Measurements from ENCODE around the gene ARHGAP10.
"Not testable (repeated sequence)": the region's sequence is repeated elsewhere in the genome, so short reads cannot be mapped to it uniquely, and the experiment has no call there.

Gene ARHGAP10

DNA sequence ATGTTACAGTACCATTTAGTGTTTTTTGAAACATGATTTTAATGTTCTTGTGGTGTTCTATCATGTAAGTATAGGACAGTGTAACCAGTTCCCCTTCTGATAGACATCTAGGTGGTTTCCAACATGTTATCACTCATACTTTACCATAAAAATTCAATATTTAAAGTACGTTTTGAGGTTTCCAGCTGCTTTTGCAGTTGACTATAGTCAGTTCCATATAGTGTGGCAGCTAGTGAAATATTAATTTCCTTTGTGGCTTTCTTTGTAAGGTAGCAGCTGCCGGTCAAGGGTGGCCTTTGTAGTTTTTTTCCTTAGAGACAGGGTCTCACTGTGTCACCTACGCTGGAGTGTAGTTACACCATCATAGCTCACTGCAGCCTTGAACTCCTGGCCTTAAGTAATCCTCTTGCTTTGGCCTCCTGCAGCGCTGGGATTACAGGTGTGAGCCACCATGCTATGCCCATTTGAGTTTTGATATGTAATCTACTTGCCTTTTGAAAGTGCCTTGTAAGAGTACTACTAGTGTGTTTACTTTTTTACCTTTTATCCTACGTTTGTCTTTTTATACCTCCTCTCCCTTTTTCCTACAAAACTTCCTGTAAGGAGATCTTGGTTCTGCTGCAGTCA, 63.0 kb downstream of the ARHGAP10 start:
- DNase-seq: no peak

DNA sequence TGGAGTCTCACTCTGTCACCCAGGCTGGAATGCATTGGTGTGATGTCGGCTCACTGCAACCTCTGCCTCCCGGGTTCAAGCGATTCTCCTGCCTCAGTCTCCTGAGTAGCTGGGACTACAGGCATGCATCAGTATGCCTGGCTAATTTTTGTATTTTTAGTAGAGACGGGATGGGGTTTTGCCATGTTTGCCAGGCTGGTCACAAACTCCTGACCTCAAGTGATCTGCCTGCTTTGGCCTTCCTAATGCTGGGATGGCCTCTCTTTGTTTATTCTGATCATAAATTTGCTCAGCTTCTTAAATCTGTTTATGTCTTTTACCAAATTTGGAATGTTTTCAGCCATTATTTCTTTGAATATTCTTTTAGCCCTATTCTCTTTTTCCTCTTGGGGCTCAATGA, 67.2 kb downstream of the ARHGAP10 start:
- DNase-seq: not testable (repeated sequence)

DNA sequence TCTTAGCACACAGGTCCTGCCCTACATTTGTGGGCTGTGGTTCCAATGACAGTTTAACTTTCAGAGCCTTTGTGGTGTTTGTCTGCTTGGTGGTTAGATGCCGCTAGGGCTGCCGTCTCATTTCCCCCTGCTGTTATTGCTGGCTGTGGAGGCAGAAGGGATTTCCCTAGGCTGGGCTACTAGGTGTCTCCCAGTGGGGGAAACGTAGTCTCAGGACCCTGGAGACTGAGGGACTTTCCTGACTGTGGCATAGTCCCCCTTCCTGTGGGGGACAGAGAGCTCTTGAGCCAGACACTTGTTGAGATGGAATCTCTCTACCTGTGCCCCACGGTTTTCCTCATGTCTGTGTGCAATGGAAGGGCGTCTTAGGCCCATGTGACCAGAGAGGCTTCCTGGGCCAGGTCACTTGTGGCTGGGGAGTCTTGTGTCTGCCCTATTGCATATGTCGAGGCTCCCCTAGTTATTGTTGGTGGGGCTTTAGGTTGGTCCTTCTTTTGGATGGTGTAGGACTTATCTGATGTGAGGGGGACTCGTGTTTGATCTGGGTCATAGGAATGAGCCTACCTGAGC, 68.2 kb downstream of the ARHGAP10 start:
- DNase-seq: no peak

DNA sequence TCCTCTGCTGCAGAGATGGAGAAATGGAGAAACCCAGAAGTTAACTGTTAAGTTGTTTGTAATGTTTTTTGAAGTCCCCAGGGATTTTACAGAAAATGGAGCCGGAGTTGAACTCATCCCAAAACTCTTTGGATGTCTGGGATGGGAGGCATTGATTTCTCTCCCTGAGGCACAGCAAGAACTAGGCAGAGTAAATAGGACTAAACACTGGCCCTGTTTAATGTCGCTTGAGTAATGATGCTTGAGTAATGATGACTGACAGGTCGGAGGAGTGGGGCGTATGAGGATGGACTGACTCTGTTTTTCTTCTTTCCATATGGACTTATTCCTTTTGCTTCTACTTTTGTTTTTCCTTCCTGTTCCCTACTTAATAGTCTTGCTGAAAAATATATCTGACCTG, 69.9 kb downstream of the ARHGAP10 start:
- no peak for DNase-seq

DNA sequence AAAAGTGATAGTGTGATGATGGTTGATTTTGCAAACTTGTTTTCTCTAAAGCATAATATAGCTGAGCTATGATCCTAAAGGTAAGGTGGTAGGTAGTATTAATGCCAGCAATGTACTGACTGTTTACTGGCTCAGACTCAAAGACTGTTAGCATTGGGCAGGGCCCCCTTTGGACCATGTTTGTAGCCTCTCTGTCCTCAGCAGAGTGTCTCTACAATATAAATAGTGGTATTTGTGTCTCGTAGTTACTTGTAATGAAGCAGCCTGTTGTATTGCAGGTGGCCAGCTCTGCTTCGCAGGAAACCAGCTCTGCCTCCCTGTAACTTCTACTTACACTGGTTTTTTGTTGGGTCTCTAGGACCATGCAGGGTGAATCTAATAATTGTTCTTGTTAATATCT, 70.5 kb downstream of the ARHGAP10 start:
- no peak for DNase-seq

GRCh38 chr4:147805946-147806345, 74.1 kb downstream of the ARHGAP10 start:
- DNase-seq: no peak

- no peak for DNase-seq
Measured at GRCh38 chr4:147808447-147808846, 76.6 kb downstream of the ARHGAP10 start.

DNA sequence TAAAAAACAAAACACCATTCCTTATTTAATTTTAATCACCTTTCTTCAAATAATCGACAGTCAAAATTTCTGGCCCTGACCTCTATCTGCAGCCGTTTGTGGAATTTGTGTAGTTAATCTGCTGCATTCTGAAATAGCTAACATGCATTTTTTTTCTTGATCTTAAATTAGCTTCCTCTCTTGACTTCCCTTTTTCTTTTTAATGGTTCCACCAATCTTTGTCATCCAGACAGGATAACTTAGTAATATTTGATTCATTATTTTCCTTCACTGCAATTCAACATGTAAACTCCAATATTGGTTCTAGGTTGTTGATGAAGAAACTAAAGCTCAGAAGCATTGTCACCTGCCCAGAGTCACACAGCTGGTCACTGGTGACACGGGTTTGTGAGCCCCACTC, 77.3 kb downstream of the ARHGAP10 start:
- DNase-seq: no peak

GRCh38 chr4:147811878-147812277, 80.0 kb downstream of the ARHGAP10 start:
- DNase-seq: no peak

- DNase-seq: no peak
Measured at GRCh38 chr4:147813109-147813773, 81.4 kb downstream of the ARHGAP10 start.

DNA sequence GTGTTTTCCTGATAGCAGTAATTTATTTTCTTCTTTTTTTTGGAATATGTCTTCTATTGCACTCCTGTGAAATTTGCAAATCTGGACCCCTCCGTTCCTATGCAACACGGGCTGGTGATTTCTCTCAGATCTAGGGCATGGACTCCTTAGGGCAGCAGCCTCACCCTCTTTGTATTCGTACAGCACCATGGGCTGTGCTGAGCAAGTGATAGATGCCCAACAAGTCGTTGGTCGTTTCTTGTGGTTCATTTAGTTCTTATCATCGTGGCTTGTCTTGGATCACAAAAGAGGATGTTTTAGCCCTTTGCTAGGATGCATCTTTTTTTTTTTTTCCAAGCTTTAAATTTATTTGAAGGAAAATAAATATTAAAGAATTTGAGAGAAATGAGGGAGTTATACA, 82.1 kb downstream of the ARHGAP10 start:
- no peak for DNase-seq

GRCh38 chr4:147814376-147814775, 82.5 kb downstream of the ARHGAP10 start:
- DNase-seq: no peak

GRCh38 chr4:147815741-147816140, 83.9 kb downstream of the ARHGAP10 start:
- DNase-seq: no peak

DNA sequence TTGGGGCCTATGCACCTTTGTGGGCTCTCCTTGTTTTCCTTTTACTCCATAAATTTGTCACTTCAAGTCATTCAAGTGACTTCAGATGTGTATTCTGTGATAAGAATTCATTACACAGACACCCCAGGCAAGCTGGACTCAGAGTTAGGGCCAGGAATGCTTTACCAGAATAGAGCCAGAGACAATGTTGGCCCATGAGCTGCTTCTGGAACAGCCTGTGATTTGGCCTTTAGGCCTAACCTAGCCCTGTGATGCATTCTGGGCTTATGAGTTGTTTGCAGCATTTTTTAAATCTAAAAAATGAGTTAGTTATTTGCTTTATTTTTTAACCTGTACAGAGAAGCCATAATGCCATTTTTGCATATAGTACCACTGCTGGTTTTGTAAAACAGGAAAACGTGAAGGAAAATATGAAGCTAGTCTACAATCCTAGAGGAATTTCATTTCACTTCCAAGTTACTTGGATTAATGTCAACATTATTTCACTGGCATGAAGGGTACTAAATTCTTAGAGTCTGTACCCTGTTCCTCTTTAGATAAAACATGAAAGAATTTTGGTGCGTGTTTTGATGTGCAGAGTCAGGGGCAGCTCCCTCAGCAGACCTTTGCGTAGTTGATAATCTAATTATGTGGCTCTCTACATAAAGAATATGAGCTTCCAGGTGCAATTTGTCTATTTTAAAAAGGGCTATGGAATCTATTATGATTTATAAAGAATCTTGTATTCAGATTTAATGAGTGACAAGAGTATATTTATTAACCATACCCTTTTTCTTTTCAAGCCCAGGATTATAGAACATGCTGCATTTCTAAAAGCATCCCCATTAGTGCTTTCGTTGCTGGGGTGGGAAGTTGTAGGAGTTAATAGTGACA, 84.7 kb downstream of the ARHGAP10 start:
- DNase-seq: no peak

DNA sequence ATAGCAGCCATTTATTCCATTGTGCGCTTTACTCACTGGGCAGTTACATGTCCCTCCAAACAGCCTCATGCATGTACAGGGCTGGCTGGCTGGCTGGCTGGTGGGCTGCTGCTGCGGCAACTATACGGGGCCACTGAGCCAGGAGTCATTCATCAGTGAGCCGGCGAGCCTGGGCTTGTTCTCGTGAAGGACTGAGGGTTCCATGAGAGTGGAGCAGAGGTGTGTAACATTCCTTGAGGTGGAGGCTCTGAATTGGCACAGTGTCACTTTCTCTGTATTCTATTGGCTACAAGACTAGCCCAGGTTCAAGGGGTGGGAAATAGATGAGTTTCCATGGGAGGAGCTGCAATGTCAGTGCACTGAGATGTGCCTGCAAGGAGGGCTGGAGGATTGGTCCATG, 89.1 kb downstream of the ARHGAP10 start:
- no peak for DNase-seq

DNA sequence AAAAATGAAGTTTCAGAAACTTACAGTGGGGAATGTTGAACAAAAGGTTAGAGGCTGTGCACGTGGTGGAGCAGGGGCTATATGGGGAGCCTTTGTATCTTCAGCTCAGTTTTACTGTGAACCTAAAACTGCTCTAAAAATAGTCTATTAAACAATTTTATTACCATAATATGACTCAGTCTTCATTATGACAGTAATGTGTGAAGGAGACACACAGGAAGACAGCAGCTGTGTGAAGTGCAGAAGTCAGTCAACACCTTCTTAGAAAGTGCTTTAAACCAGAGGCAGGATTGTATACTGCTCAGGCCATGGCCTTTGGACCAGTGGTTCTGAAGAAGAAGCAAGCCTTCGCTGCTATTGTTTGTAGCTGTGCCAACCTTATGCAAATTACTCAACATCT, 89.7 kb downstream of the ARHGAP10 start:
- DNase-seq: no peak

- no peak for DNase-seq
Measured at GRCh38 chr4:147822128-147822527, 90.2 kb downstream of the ARHGAP10 start.

DNA sequence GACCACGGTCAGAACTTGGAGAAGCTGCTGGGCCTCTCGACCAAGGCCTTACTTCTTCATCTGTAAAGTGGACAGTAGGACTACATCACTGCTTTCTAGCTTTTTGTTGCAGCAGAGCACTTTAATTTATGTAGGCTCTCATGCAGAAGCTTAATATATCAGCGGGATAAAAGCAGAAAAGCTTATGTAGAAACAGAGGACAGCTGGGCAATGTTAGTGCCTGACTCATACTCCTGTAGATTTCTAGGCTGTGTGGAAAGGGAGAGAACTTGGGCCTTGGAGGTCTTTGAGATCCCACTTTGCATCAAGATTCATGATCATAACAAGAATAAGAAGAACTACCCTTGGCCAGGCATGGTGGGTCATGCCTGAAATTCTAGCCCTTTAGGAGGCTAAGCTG, 91.2 kb downstream of the ARHGAP10 start:
- DNase-seq: no peak

DNA sequence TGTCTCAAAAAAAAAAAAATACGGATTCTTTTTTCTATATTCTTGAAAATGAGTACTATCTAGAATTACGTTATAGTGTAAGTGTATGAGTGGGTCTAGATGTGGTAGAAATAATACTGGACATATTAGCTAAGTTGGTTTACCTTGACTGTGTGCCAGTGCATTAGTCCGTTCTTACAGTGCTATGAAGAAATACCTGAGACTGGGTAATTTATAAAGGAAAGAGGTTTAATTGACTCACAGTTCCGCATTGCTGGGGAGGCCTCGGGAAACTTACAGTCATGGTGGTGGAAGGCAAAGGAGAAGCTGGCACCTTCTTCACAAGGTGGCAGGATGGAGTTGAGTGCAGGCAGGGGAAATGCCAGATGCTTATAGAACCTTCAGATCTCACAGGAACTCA, 92.4 kb downstream of the ARHGAP10 start:
- no peak for DNase-seq

DNA sequence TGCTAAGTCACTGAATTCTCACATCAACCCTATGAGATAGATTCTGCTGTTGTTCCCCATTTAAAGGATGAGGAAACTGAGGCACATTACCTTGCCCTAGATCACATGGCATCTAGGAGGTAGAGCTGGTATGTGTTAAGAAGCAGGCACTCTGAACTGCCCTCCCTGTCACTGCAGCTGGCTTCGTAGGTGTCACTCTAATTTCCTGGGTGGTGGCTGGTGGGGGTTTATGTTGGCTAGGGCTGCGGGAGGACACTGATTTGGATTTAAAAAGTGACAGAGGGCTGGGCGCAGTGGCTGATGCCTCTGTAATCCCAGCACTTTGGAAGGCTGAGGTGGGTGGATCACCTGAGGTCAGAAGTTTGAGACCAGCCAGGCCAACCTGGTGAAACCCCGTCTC, 93.0 kb downstream of the ARHGAP10 start:
- no peak for DNase-seq

- DNase-seq: no peak
Measured at GRCh38 chr4:147825451-147826287, 93.8 kb downstream of the ARHGAP10 start.

DNA sequence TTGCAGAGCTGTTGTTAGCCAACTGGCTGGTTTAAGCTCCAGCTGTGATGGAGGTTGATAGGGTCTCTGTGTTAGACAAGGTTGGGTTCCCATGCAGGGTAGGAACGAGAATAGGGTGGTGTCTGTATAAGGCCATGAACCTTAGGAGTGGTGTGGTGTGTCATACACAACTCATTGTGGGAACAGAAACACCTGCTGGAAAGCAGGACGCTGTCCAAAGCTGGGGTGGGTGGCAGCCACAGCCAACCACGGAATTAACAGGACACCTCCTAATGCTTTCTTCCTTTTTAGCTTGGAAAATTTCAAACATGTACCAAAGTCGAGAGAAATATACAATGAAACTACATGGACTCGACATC, 94.4 kb downstream of the ARHGAP10 start:
- no peak for DNase-seq

Measured in activated naive CD4-positive, alpha-beta T cell treated with anti-CD3 and anti-CD28 coated beads, Interleukin-2, amount 50 U/mL, for 16 hours (primary cell).